ENCODE data around the gene NAV3. TPM values are rescaled to one million over a fixed set of nuclear protein-coding genes. Genes with fewer than 3 reads are reported as not detected.

The NAV3 gene
- total RNA-seq, 2 donors from 2014 or later: 2.6 to 6.6 TPM

- TF ChIP-seq POLR2A (IDR thresholded peaks at IDR 0.05): no peak
- peak in 1 of 7 experiments; percentile 2 for TF ChIP-seq CTCF (IDR thresholded peaks at IDR 0.05)
- H3K27ac ChIP-seq: peak overlapping the region in 3 of 4 donors; percentile 54 to 70 (median 63)
- ATAC-seq: peak; percentile 96
Measured at GRCh38 chr12:77893918-77894317, 63.2 kb downstream of the NAV3 start.

GRCh38 chr12:77894556-77894955, 63.9 kb downstream of the NAV3 start:
- 33 to 46% methylated on average over 2 of the region's 2 CpGs for WGBS, 2 donors
- TF ChIP-seq POLR2A (IDR thresholded peaks at IDR 0.05) (no peak), CTCF (IDR thresholded peaks at IDR 0.05) (no peak)
- Histone ChIP-seq H3K36me3 (replicated peaks in 1 of 2; ENCODE audit: insufficient read depth in 1 of 2, low read depth in 2 of 2) (no peaks in the 10 kb centered on the region), H3K9me3 (no peaks in the 10 kb centered on the region), H3K4me1 (peaks cover 27% of the 10 kb centered on the region), H3K27me3 (no peaks in the 10 kb centered on the region), H3K27ac (peak overlapping the region in 2 of 4 donors; percentile 3 to 25), H3K4me3 (no peak overlapping the region)
- ATAC-seq (peak; percentile 46), DNase-seq (no peak)
- intact Hi-C loops (cut with DNase I): no loop called here

More at GRCh38 chr12:77893918-77894317, 63.2 kb downstream of the NAV3 start:
- no peaks in the 10 kb centered on the region for H3K36me3 ChIP-seq (replicated peaks in 1 of 2; ENCODE audit: insufficient read depth in 1 of 2, low read depth in 2 of 2)
- H3K27me3 ChIP-seq: no peaks in the 10 kb centered on the region
- H3K4me3 ChIP-seq: no peak overlapping the region
- peak; percentile 83 to 86 (median 84) for DNase-seq
- H3K4me1 ChIP-seq: peaks cover 27% of the 10 kb centered on the region
- H3K9me3 ChIP-seq: no peaks in the 10 kb centered on the region
- intact Hi-C loops (cut with DNase I): no loop called here

- DNase-seq: no peak
- intact Hi-C loops (cut with DNase I): no loop called here
- H3K27ac ChIP-seq: no peak overlapping the region
- H3K4me3 ChIP-seq: no peak overlapping the region
- no peak for ATAC-seq
- TF ChIP-seq CTCF (IDR thresholded peaks at IDR 0.05) (no peak), POLR2A (IDR thresholded peaks at IDR 0.05) (no peak)
- H3K9me3 ChIP-seq: no peaks in the 10 kb centered on the region
- no peaks in the 10 kb centered on the region for H3K36me3 ChIP-seq (replicated peaks in 1 of 2; ENCODE audit: insufficient read depth in 1 of 2, low read depth in 2 of 2)
- H3K27me3 ChIP-seq: no peaks in the 10 kb centered on the region
- H3K4me1 ChIP-seq: peaks cover 27% of the 10 kb centered on the region
Measured at GRCh38 chr12:77895699-77896098, 65.0 kb downstream of the NAV3 start.

- WGBS, 2 donors: 59 to 62% methylated on average over 1 of the region's 1 CpG
Measured at GRCh38 chr12:77907936-77908335, 77.2 kb downstream of the NAV3 start.

More at GRCh38 chr12:77907936-77908335, 77.2 kb downstream of the NAV3 start:
- no peak overlapping the region for H3K27ac ChIP-seq
- no peaks in the 10 kb centered on the region for H3K4me1 ChIP-seq
- H3K4me3 ChIP-seq: no peak overlapping the region
- H3K36me3 ChIP-seq (replicated peaks in 1 of 2; ENCODE audit: insufficient read depth in 1 of 2, low read depth in 2 of 2): no peaks in the 10 kb centered on the region
- ATAC-seq (no peak), DNase-seq (no peak)
- H3K9me3 ChIP-seq: no peaks in the 10 kb centered on the region
- intact Hi-C loops (cut with DNase I): no loop called here
- no peaks in the 10 kb centered on the region for H3K27me3 ChIP-seq
- no peak for TF ChIP-seq POLR2A (IDR thresholded peaks at IDR 0.05)
- no peak for TF ChIP-seq CTCF (IDR thresholded peaks at IDR 0.05)

Measured in body of pancreas (tissue), 4 donors.